ENCODE measurements around the gene CD3E. TPM values are rescaled to one million over a fixed set of nuclear protein-coding genes. Genes with fewer than 3 reads are reported as not detected.
A peak's percentile ranks its signal among the peaks of the same experiment; 100 is the strongest.

The CD3E gene
- total RNA-seq (100 to 1,000 TPM; 555 to 659 (median 596) TPM), total RNA-seq (103 to 346 (median 162) reads per million in 29 experiments)
- total RNA-seq (2013): 491 TPM

DNA sequence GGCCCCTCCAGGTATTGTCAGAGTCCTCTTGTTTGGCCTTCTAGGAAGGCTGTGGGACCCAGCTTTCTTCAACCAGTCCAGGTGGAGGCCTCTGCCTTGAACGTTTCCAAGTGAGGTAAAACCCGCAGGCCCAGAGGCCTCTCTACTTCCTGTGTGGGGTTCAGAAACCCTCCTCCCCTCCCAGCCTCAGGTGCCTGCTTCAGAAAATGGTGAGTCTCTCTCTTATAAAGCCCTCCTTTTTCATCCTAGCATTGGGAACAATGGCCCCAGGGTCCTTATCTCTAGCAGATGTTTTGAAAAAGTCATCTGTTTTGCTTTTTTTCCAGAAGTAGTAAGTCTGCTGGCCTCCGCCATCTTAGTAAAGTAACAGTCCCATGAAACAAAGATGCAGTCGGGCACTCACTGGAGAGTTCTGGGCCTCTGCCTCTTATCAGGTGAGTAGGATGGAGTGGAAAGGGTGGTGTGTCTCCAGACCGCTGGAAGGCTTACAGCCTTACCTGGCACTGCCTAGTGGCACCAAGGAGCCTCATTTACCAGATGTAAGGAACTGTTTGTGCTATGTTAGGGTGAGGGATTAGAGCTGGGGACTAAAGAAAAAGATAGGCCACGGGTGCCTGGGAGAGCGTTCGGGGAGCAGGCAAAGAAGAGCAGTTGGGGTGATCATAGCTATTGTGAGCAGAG lies at the start of gene CD3E:
Gene CD3E (plus strand): TSS at position 163 of the 681 bp plus-strand sequence. CDS start 223 bp downstream, at position 386.
- Mint-ChIP-seq H3K4me1 (peaks cover 75 to 91% (median 84%) of the 10 kb centered on the region in 3 donors), H3K27me3 (no peaks in the 10 kb centered on the region), H3K4me3 (peak within 1 kb of the TSS; percentile 95 to 99 (median 99)), H3K9me3 (no peaks in the 10 kb centered on the region), H3K36me3 (peaks cover 36% of the 10 kb centered on the region), H3K27ac (peak within 1 kb of the TSS; percentile 100)
- H3K27ac ChIP-seq (ENCODE audit: low read length): peak within 1 kb of the TSS; percentile 91
- peak within 1 kb of the TSS; percentile 87 to 91 for H3K4me3 ChIP-seq (ENCODE audit: control insufficient read depth in 1 of 2, extremely low read depth in 1 of 2, low read length in 1 of 2)
- DNase-seq (peak; percentile 46 to 80 (median 61)), ATAC-seq (replicated peaks in 1 of 4) (peak; percentile 77 to 85 (median 80))
- POLR2A ChIA-PET: interaction anchor here (0.5 to 1.7 kb wide), 9 partner anchors 13 to 88 kb away, joined by 3 to 5 read pairs (median 3); partner anchors contain the start of gene MPZL3 (in 1 of the 2)
- peaks cover 0 to 28% of the 10 kb centered on the region in 2 donors for H3K36me3 ChIP-seq (ENCODE audit: control insufficient read depth in 2 of 2, extremely low read depth in 1 of 2, insufficient read depth in 1 of 2, low read length in 1 of 2)
- no peaks in the 10 kb centered on the region for H3K27me3 ChIP-seq (replicated peaks in 1 of 2; ENCODE audit: control insufficient read depth in 2 of 2, extremely low read depth in 1 of 2, insufficient read depth in 2 of 2, low read length in 1 of 2)
- 0% methylated on average over 1 of the region's 8 CpGs for WGBS (ENCODE audit: insufficient coverage)
- H3K4me1 ChIP-seq (ENCODE audit: control insufficient read depth in 1 of 2, extremely low read depth in 1 of 2, insufficient read depth in 2 of 2, low read length in 2 of 2): peaks cover 39 to 59% of the 10 kb centered on the region in 2 experiments
- CTCF ChIA-PET: interaction anchor here (0.5 to 3.0 kb wide), 15 partner anchors 9 to 506 kb away, joined by 3 to 20 read pairs (median 3); partner anchors contain the start of genes CD3D (in 1 of the 2) and UBE4A (in 1 of the 2)
- no peaks in the 10 kb centered on the region for H3K9me3 ChIP-seq

DNA sequence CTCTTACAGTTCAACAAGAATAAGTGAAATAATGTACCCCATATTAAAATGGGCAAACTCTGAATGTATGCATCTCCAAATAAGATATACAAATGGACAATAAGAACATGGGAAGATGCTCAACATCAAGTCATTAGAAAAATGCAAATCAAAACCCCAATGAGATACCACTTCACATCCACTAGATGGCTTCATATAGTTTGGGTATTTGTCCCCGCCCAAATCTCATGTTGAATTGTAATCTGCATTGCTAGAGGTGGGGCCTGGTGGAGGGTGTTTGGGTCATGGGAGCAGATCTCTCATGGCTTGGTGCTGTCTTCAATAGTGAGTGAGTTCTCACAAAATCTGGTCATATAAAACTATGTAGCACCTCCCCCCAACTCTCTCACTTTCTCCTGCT lies 46.1 kb upstream of the CD3E start:
- Histone ChIP-seq H3K4me1 (ENCODE audit: control insufficient read depth in 1 of 2, extremely low read depth in 1 of 2, insufficient read depth in 2 of 2, low read length in 2 of 2) (peaks cover 4 to 5% of the 10 kb centered on the region in 2 experiments), H3K36me3 (ENCODE audit: control insufficient read depth in 2 of 2, extremely low read depth in 1 of 2, insufficient read depth in 1 of 2, low read length in 1 of 2) (no peaks in the 10 kb centered on the region), H3K4me3 (ENCODE audit: control insufficient read depth in 1 of 2, extremely low read depth in 1 of 2, low read length in 1 of 2) (no peak overlapping the region), H3K27me3 (replicated peaks in 1 of 2; ENCODE audit: control insufficient read depth in 2 of 2, extremely low read depth in 1 of 2, insufficient read depth in 2 of 2, low read length in 1 of 2) (no peaks in the 10 kb centered on the region), H3K27ac (ENCODE audit: low read length) (no peak overlapping the region), H3K9me3 (no peaks in the 10 kb centered on the region)
- CTCF ChIA-PET: interaction anchor here in 1 of 2 donors (1.3 to 2.7 kb wide), 2 partner anchors 60 to 107 kb away, joined by 3 to 15 read pairs; no protein-coding TSS in a partner anchor
- DNase-seq (no peak), ATAC-seq (replicated peaks in 1 of 4) (peak in 2 of 4 experiments; percentile 29 to 30)
- Mint-ChIP-seq H3K27me3 (peaks cover 0 to 3% of the 10 kb centered on the region in 2 donors), H3K4me3 (no peak overlapping the region), H3K36me3 (peaks cover 12% of the 10 kb centered on the region), H3K9me3 (no peaks in the 10 kb centered on the region), H3K27ac (no peak overlapping the region), H3K4me1 (peaks cover 13 to 27% (median 17%) of the 10 kb centered on the region in 3 donors)
- WGBS (ENCODE audit: insufficient coverage): no CpG with 5 or more reads among the region's 1 CpG
- POLR2A ChIA-PET: no interaction called here

DNA sequence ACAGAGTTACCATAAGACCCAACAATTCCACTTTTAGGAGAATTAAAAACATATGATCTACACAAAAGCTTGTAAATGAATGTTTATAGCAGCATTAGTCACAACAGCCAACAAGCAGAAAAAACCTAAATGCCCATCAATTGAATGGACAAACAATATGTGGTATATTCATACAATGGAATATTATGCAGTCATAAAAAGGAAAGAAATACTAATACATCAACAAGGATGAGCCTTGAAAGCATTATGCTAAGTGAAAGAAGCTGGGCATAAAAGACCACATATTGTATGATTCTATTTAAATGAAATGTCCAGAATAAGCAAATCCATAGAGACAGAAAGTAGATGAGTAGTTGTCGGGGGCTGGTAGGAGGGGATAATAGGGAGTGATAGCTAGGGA lies 45.4 kb upstream of the CD3E start:
- H3K36me3 ChIP-seq (ENCODE audit: control insufficient read depth in 2 of 2, extremely low read depth in 1 of 2, insufficient read depth in 1 of 2, low read length in 1 of 2): no peaks in the 10 kb centered on the region
- H3K27me3 ChIP-seq (replicated peaks in 1 of 2; ENCODE audit: control insufficient read depth in 2 of 2, extremely low read depth in 1 of 2, insufficient read depth in 2 of 2, low read length in 1 of 2): no peaks in the 10 kb centered on the region
- peaks cover 21 to 34% (median 25%) of the 10 kb centered on the region in 3 donors for H3K4me1 Mint-ChIP-seq
- H3K4me1 ChIP-seq (ENCODE audit: control insufficient read depth in 1 of 2, extremely low read depth in 1 of 2, insufficient read depth in 2 of 2, low read length in 2 of 2): peaks cover 8 to 11% of the 10 kb centered on the region in 2 experiments
- H3K4me3 ChIP-seq (ENCODE audit: control insufficient read depth in 1 of 2, extremely low read depth in 1 of 2, low read length in 1 of 2): no peak overlapping the region
- ChIA-PET CTCF (interaction anchor here (0.6 to 2.7 kb wide), 7 partner anchors 25 to 107 kb away, joined by 3 to 15 read pairs (median 4); no protein-coding TSS in a partner anchor), POLR2A (interaction anchor here in 1 of 2 donors (0.7 kb wide), 1 partner anchor 208 kb away, joined by 7 read pairs; no protein-coding TSS in a partner anchor)
- no peaks in the 10 kb centered on the region for H3K9me3 Mint-ChIP-seq
- no peak overlapping the region for H3K27ac Mint-ChIP-seq
- H3K9me3 ChIP-seq: no peaks in the 10 kb centered on the region
- H3K27me3 Mint-ChIP-seq: peaks cover 0 to 3% of the 10 kb centered on the region in 2 donors
- H3K27ac ChIP-seq (ENCODE audit: low read length): no peak overlapping the region
- no CpG with 5 or more reads among the region's 1 CpG for WGBS (ENCODE audit: insufficient coverage)
- H3K36me3 Mint-ChIP-seq: peaks cover 12% of the 10 kb centered on the region
- ATAC-seq (replicated peaks in 1 of 4) (no peak), DNase-seq (no peak)
- H3K4me3 Mint-ChIP-seq: no peak overlapping the region

DNA sequence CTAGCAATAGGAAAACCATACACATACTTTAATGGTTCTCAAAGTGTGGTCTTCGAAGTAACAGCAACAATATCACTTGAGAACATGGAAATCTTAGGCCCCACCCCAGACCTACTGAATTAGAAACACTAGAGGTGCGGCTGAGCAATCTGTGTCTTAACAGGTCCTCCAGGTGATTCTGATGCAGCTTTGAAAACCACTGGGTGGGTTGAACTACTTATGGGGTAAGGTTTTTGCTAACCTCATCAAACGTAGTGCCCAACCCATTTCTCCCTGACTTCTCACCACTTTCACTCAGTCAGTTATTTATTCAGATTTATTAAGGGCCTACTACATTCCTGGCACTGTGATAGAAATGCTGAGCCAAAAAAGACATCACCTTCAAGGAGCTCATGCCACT lies 44.2 kb upstream of the CD3E start:
- no peaks in the 10 kb centered on the region for H3K27me3 ChIP-seq (replicated peaks in 1 of 2; ENCODE audit: control insufficient read depth in 2 of 2, extremely low read depth in 1 of 2, insufficient read depth in 2 of 2, low read length in 1 of 2)
- DNase-seq (peak in 6 of 35 experiments; percentile 9 to 42 (median 22)), ATAC-seq (replicated peaks in 1 of 4) (peak in 3 of 4 experiments; percentile 29 to 60 (median 36))
- ChIA-PET POLR2A (interaction anchor here in 1 of 2 donors (0.6 kb wide), 2 partner anchors 45 to 49 kb away, joined by 3 read pairs; no protein-coding TSS in a partner anchor), CTCF (interaction anchor here (0.9 to 2.7 kb wide), 5 partner anchors 35 to 91 kb away, joined by 3 to 15 read pairs (median 4); partner anchors contain the start of gene JAML (in 1 of the 2))
- 80% methylated on average over 1 of the region's 3 CpGs for WGBS (ENCODE audit: insufficient coverage)
- Mint-ChIP-seq H3K27me3 (peaks cover 0 to 3% of the 10 kb centered on the region in 2 donors), H3K36me3 (peaks cover 11% of the 10 kb centered on the region), H3K9me3 (no peaks in the 10 kb centered on the region), H3K27ac (no peak overlapping the region), H3K4me3 (no peak overlapping the region), H3K4me1 (peaks cover 26 to 43% (median 30%) of the 10 kb centered on the region in 3 donors)
- no peak overlapping the region for H3K4me3 ChIP-seq (ENCODE audit: control insufficient read depth in 1 of 2, extremely low read depth in 1 of 2, low read length in 1 of 2)
- H3K4me1 ChIP-seq (ENCODE audit: control insufficient read depth in 1 of 2, extremely low read depth in 1 of 2, insufficient read depth in 2 of 2, low read length in 2 of 2): peaks cover 8 to 13% of the 10 kb centered on the region in 2 experiments
- no peaks in the 10 kb centered on the region for H3K9me3 ChIP-seq
- H3K27ac ChIP-seq (ENCODE audit: low read length): no peak overlapping the region
- H3K36me3 ChIP-seq (ENCODE audit: control insufficient read depth in 2 of 2, extremely low read depth in 1 of 2, insufficient read depth in 1 of 2, low read length in 1 of 2): no peaks in the 10 kb centered on the region

DNA sequence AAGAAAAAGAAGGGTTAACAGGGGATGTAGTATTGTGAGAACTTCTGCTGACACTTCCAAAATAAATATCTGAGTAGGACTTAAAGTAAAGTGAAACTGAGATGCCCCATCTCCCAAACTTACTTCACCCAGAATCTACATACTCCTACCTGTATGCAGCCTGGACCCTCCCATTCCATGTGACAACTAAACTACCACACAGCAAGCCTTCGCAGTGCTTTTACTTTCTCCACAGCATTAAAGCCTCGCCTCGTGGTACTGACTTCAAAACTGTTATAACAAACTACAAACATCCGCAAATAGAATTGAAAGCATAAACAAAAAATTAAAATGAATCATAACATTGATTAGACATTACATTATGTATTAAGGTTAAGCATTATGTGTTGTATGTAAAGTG lies 41.4 kb upstream of the CD3E start:
- DNase-seq (no peak), ATAC-seq (replicated peaks in 1 of 4) (no peak)
- POLR2A ChIA-PET: no interaction called here
- no peaks in the 10 kb centered on the region for H3K27me3 ChIP-seq (replicated peaks in 1 of 2; ENCODE audit: control insufficient read depth in 2 of 2, extremely low read depth in 1 of 2, insufficient read depth in 2 of 2, low read length in 1 of 2)
- Mint-ChIP-seq H3K4me1 (peaks cover 29 to 46% (median 30%) of the 10 kb centered on the region in 3 donors), H3K36me3 (peaks cover 5% of the 10 kb centered on the region), H3K27ac (peak overlapping the region in 1 of 2 donors; percentile 81), H3K27me3 (peaks cover 0 to 3% of the 10 kb centered on the region in 2 donors), H3K9me3 (no peaks in the 10 kb centered on the region), H3K4me3 (peak overlapping the region; percentile 71 to 85 (median 72))
- H3K27ac ChIP-seq (ENCODE audit: low read length): no peak overlapping the region
- no CpG with 5 or more reads among the region's 4 CpGs for WGBS (ENCODE audit: insufficient coverage)
- peaks cover 8 to 13% of the 10 kb centered on the region in 2 experiments for H3K4me1 ChIP-seq (ENCODE audit: control insufficient read depth in 1 of 2, extremely low read depth in 1 of 2, insufficient read depth in 2 of 2, low read length in 2 of 2)
- CTCF ChIA-PET: interaction anchor here in 1 of 2 donors (1.3 to 1.8 kb wide), 3 partner anchors 48 to 64 kb away, joined by 3 to 7 read pairs (median 3); no protein-coding TSS in a partner anchor
- H3K9me3 ChIP-seq: no peaks in the 10 kb centered on the region
- no peaks in the 10 kb centered on the region for H3K36me3 ChIP-seq (ENCODE audit: control insufficient read depth in 2 of 2, extremely low read depth in 1 of 2, insufficient read depth in 1 of 2, low read length in 1 of 2)
- H3K4me3 ChIP-seq (ENCODE audit: control insufficient read depth in 1 of 2, extremely low read depth in 1 of 2, low read length in 1 of 2): no peak overlapping the region

Data from T-cell (primary cell).